ENCODE measurements around the gene PLCB4.

Gene PLCB4

GRCh38 chr20:9062066-9062465 is 6.8 kb upstream of the PLCB4 start:
- FAIRE-seq = no peak

GRCh38 chr20:9066191-9066590 is 2.7 kb upstream of the PLCB4 start:
- FAIRE-seq = no peak

- FAIRE-seq = no peak
These were observed 570 bp upstream of the PLCB4 start for GRCh38 chr20:9068233-9068801.

- FAIRE-seq = no peak
These were observed 1.4 kb downstream of the PLCB4 start for GRCh38 chr20:9070304-9070703.

GRCh38 chr20:9071976-9072726 is 3.3 kb downstream of the PLCB4 start:
- FAIRE-seq = no peak

GRCh38 chr20:9072861-9073500 is 4.1 kb downstream of the PLCB4 start:
- no peak for FAIRE-seq

GRCh38 chr20:9075264-9076095 is 6.6 kb downstream of the PLCB4 start:
- FAIRE-seq = no peak

GRCh38 chr20:9076440-9076839 is 7.6 kb downstream of the PLCB4 start:
- FAIRE-seq = no peak

- FAIRE-seq = no peak
These were observed 10.2 kb downstream of the PLCB4 start for GRCh38 chr20:9078826-9079731.

GRCh38 chr20:9081423-9081966 is 12.6 kb downstream of the PLCB4 start:
- no peak for FAIRE-seq

GRCh38 chr20:9082741-9083140 is 13.9 kb downstream of the PLCB4 start:
- no peak for FAIRE-seq

GRCh38 chr20:9087531-9088217 is 18.8 kb downstream of the PLCB4 start:
- no peak for FAIRE-seq

- no peak for FAIRE-seq
These were observed 19.7 kb downstream of the PLCB4 start for GRCh38 chr20:9088556-9088955.

- FAIRE-seq = no peak
These were observed 23.2 kb downstream of the PLCB4 start for GRCh38 chr20:9092113-9092512.

GRCh38 chr20:9092655-9093054 is 23.8 kb downstream of the PLCB4 start:
- no peak for FAIRE-seq

GRCh38 chr20:9093218-9093957 is 24.5 kb downstream of the PLCB4 start:
- FAIRE-seq = no peak

- FAIRE-seq = no peak
These were observed 30.5 kb downstream of the PLCB4 start for GRCh38 chr20:9099372-9099771.

GRCh38 chr20:9100691-9101090 is 31.8 kb downstream of the PLCB4 start:
- FAIRE-seq = no peak

- no peak for FAIRE-seq
These were observed 33.6 kb downstream of the PLCB4 start for GRCh38 chr20:9102456-9102855.

GRCh38 chr20:9103955-9104354 is 35.1 kb downstream of the PLCB4 start:
- FAIRE-seq = no peak

GRCh38 chr20:9108260-9108659 is 39.4 kb downstream of the PLCB4 start:
- no peak for FAIRE-seq
